HFF-Myc (cell line): ENCODE data around the gene TCEAL9.
"Not testable (repeated sequence)": the region's sequence is repeated elsewhere in the genome, so short reads cannot be mapped to it uniquely, and the experiment has no call there.

ENCODE experiments used
- DNase-seq: peaks from one replicate; pipeline ENCODE4 v3.0.0-alpha.2; 2011; ENCODE audit warnings: low read depth; ENCODE audit errors: extremely low read depth
- H3K4me3 ChIP-seq: replicated peaks from 2 replicates; pipeline ENCODE4 v1.5.1; 2011; ENCODE audit warnings: low read depth, mild to moderate bottlenecking, control low read depth, low read length
- CTCF ChIP-seq: IDR thresholded peaks from 2 replicates; pipeline ENCODE4 v1.5.1; 2012; ENCODE audit warnings: mild to moderate bottlenecking, low read depth, low read length, control low read depth; ENCODE audit errors: missing control alignments

The TCEAL9 gene

GRCh38 chrX:103384672-103385071 is 28.4 kb downstream of the TCEAL9 start:
- no peak for TF ChIP-seq CTCF
- no peak for DNase-seq
- no peak overlapping the region for H3K4me3 ChIP-seq

- not testable (repeated sequence) for DNase-seq, H3K4me3 ChIP-seq
These were observed 29.1 kb downstream of the TCEAL9 start for GRCh38 chrX:103385283-103385830.

GRCh38 chrX:103386332-103386731 is 30.0 kb downstream of the TCEAL9 start:
- no peak for TF ChIP-seq CTCF
- no peak overlapping the region for H3K4me3 ChIP-seq
- DNase-seq: no peak

DNA sequence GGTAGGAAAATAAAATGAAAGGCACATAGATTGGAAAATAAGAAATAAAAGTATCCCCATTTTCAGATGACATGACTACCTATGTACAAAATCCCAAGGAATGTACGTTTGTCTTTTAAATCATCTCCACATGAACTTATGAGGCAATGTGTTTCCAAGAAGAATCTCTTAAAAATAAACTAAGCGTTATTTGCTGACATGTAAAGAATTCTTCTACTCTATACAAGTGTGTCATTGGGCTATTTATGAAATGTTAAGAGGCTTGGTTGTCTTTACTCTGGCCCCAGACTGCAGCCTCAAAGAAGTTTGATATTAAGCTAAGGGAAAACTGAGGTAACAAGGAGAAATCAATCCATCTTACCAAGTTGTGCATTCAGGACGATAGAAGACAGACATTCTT is 37.2 kb downstream of the TCEAL9 start:
- no peak for TF ChIP-seq CTCF
- no peak for DNase-seq
- no peak overlapping the region for H3K4me3 ChIP-seq

DNA sequence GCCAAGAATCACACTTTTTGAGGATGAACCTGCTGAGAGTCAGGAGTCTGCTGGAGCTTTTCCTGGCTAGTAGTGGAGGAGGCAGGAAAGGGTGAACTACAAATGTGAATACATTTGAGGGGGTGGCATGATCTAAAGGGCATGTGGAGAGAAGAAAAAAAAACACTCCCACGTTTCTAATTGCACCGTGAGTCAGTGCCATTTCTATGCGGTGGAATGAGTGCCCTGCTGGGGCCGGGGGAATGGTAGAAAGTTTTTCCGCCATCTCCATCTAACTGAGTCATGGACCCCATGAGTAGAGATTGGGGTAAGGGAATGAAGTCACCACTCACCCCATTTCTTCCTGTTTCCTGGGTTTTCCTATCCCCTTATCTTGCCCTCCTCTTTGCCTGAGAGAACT is 39.9 kb downstream of the TCEAL9 start:
- H3K4me3 ChIP-seq: no peak overlapping the region
- no peak for DNase-seq
- no peak for TF ChIP-seq CTCF

GRCh38 chrX:103396660-103397059 is 40.4 kb downstream of the TCEAL9 start:
- no peak overlapping the region for H3K4me3 ChIP-seq
- no peak for TF ChIP-seq CTCF
- DNase-seq: no peak

DNA sequence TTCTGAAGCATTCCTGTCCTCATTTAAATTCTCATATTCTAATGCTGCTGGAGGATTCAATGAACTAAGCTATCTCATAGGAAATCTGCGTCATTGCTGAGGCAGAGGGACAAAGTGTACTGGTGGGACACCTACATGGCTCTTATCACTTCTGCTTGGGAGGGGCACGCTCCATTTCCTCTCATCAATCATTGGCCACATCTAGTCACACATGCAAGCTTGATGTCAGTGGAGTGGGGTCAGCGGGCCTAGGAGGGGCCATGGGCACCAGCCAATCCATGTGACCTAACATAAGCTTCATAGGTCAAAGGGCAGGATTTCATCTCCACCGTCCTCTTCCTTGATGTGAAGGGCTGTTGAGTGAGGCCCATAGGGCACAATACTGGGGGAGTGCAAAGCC is 41.4 kb downstream of the TCEAL9 start:
- TF ChIP-seq CTCF: no peak
- no peak for DNase-seq
- H3K4me3 ChIP-seq: no peak overlapping the region
